Astrocyte of the cerebellum (primary cell): Measurements from ENCODE around the gene ZNF487.

Source experiments
- DNase-seq: peaks from one replicate; pipeline ENCODE4 v3.0.0-alpha.2; 2011; ENCODE audit warnings: low read depth
- H3K4me3 ChIP-seq: 2 replicates; pipeline ENCODE4 v1.5.1; 2011; ENCODE audit warnings: mild to moderate bottlenecking, low read depth, low read length, moderate library complexity
- in situ Hi-C: cut with HindIII; loops from 2 replicates; pipeline ENCODE4 v1.10.0; 2017; ENCODE audit warnings: low sequenced_read_pairs
- TF ChIP-seq, protein P1 (sequence below): IDR thresholded peaks from 2 replicates; pipeline ENCODE4 v1.5.1; 2012; ENCODE audit warnings: low read length, low read depth, moderate library complexity, mild to moderate bottlenecking; ENCODE audit errors: missing control alignments

The ZNF487 gene

DNA sequence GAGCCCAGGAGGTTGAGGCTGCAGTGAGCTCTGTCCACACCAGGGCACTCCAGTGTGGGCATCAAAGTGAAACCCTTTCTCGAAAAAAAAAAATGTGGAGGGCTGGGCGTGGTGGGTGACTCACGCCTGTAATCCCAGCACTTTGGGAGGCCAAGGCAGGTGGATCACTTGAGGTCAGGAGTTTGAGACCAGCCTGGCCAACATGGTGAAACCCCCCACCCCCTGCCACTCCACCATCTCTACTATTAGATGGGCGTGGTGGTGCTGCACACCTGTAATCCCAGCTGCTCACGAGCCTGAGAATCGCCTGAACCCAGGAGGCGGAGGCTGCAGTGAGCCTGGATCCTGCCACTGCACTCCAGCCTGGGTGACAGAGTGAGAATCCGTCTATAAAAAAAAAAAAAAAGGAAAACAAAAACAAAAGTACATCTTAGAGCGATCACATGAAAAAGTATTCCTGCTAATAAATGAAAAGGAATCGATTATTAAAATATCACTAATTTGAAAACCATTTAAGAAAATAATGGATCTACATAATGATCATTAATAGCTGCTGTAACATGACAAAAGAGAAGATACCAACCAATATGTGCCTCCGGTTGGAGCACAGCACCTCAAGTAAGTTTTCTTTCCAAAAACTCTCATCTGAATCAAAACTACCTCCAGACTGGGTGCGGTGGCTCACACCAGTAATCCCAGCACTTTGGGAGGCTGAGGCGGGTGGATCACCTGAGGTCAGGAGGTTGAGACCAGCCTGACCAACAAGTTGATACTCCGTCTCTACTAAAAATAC lies 32.8 kb upstream of the ZNF487 start:
- TF ChIP-seq, protein P1, sequence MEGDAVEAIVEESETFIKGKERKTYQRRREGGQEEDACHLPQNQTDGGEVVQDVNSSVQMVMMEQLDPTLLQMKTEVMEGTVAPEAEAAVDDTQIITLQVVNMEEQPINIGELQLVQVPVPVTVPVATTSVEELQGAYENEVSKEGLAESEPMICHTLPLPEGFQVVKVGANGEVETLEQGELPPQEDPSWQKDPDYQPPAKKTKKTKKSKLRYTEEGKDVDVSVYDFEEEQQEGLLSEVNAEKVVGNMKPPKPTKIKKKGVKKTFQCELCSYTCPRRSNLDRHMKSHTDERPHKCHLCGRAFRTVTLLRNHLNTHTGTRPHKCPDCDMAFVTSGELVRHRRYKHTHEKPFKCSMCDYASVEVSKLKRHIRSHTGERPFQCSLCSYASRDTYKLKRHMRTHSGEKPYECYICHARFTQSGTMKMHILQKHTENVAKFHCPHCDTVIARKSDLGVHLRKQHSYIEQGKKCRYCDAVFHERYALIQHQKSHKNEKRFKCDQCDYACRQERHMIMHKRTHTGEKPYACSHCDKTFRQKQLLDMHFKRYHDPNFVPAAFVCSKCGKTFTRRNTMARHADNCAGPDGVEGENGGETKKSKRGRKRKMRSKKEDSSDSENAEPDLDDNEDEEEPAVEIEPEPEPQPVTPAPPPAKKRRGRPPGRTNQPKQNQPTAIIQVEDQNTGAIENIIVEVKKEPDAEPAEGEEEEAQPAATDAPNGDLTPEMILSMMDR = no peak
- DNase-seq = no peak
- no peak overlapping the region for H3K4me3 ChIP-seq
- in situ Hi-C loops = no loop called here

DNA sequence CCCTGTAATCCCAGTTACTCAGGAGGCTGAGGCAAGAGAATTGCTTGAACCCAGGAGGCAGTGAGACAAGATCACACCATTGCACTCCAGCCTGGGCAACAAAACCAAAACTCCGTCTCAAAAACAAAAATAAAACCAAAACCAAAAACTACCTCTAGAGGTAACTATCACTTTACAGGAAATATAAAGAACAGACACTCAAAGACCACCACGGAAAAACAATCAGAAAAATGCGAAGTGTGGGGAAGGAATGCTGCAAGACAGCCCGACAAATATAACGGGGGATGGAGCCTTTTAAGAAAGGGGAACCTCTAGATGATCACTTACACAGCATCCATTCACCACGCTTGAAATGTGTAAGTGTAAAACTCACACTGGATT lies 32.2 kb upstream of the ZNF487 start:
- in situ Hi-C loops = no loop called here
- H3K4me3 ChIP-seq = no peak overlapping the region
- no peak for DNase-seq
- TF ChIP-seq, protein P1 = no peak

DNA sequence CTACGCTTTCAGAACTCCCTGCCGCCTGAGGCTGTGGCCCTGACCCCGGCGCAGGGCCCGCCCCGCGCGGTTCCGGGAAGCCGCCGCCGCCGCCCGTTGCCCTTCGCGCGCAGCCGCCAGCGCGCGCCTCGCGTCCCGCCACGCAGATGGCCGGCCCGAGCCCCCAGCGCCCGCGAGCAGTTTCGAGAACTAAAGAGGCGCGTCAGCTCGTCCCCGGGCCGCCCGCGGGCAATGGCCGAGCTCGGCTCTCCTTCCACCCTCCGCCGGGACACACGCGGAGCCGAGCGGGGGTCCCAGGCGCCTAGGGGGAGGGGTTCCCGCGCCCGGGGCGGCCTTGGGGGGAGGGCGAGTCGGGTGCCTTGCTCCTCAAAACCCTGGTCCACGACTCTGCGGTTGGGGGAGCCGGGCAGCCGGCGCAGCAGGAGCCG lies 29.7 kb upstream of the ZNF487 start:
- in situ Hi-C loops = no loop called here
- TF ChIP-seq, protein P1 = no peak
- DNase-seq = no peak
- peak overlapping the region; percentile 77 for H3K4me3 ChIP-seq

DNA sequence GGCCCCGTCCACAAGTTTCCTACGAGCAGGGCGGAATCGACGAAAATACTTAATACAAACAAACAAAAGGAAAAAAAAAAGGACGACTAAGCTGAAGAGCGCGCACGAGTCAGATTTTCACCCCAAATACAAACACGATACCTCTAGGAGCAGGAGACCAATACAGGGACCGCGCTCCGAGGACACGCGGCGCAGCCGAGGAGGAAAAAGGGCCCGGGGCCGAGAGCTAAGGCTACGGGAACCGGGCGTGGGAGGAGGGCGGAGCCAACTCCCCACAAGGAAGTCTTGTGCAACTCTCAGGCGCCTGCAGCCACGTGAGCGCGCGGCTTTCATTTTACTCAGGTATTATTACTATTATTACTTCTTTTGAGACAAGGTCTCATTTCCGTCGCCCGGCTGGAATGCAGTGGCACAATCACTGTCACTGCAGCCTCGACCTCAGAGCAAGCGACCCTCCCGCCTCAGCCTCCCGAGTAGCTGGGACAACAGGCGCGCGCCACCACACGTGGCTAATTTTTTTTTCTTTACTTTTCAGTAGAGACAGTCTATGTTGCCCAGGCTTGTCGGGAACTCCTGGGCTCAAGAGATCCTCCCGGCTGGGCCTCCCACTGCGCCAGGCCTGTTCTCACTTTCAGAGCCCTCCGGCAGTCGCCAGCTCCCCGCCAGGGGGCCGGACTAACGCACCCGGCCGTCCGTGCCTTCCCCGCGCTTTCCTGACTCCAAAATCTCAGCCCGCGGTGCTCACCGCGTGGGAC lies 29.2 kb upstream of the ZNF487 start:
- in situ Hi-C loops = no loop called here
- no peak for DNase-seq
- TF ChIP-seq, protein P1 = peak; percentile 31
- H3K4me3 ChIP-seq = peak overlapping the region; percentile 77

DNA sequence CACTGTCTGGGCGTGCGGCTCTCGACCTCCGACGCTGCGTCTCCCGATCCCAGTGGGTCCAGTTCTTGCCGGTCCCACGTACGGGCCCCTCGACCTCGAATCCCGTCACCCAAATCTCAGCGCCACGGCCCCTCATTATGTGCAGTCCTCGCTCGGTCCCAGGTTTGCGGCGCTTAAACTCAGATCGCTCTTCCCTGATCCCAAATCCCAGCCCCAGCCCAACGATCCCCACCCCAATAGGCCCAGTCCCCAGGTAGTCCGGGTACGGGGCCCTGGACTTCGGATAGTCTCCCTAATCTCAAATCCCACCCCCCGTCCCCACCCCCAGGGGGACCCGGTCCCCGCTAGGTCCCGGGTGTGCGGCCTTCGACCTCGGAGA lies 28.6 kb upstream of the ZNF487 start:
- peak overlapping the region; percentile 77 for H3K4me3 ChIP-seq
- TF ChIP-seq, protein P1 = no peak
- DNase-seq = no peak
- in situ Hi-C loops = no loop called here

DNA sequence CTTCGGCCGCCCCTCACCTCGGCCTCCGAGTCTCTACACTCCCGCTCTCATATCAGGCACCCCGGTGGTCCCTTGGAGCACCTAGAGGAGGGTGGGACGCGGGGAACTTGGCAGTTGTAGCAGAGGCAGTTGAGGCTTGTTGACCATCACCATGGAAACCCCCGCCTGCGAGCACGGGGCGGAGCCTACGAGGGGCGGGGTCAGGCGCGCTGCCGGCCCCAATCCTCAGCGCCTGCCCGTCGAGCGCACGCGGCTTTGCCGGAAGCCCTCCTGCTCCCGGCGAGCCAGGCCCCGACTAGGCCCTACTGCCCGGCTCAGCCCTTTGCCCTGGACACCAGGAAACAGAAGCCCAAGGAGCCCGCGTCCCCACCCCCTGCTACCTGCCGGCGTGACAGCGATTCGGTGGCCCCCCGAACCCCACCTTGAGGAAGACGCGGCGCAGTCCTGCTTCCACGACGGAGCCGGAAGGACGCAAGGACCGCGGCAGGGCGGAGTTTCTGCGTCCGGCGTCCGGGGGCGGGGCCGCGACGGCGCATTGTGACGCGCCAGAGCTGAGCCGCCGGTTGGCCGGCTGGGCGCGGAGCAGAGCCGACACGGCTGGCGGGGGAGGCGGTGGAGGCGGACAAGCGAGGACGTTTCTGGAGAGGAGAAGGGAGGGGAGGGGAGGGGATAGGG lies 28.1 kb upstream of the ZNF487 start, which contains the start of gene HNRNPF:
Gene HNRNPF, minus strand, starts transcription at position 477 of the 675 bp plus-strand sequence. CDS start 21,302 bp downstream, outside the sequence.
- peak within 1 kb of the TSS; percentile 77 for H3K4me3 ChIP-seq
- peak; percentile 83 for DNase-seq
- in situ Hi-C loops = no loop called here
- TF ChIP-seq, protein P1 = no peak
